BLaER1 treated with 17β-estradiol and CSF1 and Interleukin-3, amounts not matched to agents 10 nM and 100 nM (cell line): ENCODE data around the gene KIF17.
A peak's percentile ranks its signal among the peaks of the same experiment; 100 is the strongest.
"Not testable (repeated sequence)": the region's sequence is repeated elsewhere in the genome, so short reads cannot be mapped to it uniquely, and the experiment has no call there.

Experiments
- H3K27ac ChIP-seq, 11 experiments: shearing (Covaris generic); formaldehyde crosslinking; 2 replicates each; pipeline ENCODE4 v1.8.1; 2022
- H3K27me3 ChIP-seq, 11 experiments: shearing (Covaris generic); formaldehyde crosslinking; 2 replicates each; pipeline ENCODE4 v1.8.1; 2022
- H3K36me3 ChIP-seq, 11 experiments: shearing (Covaris generic); formaldehyde crosslinking; 2 replicates each; pipeline ENCODE4 v1.8.1; 2022
- H3K4me1 ChIP-seq, 10 experiments: shearing (Covaris generic); formaldehyde crosslinking; 2 replicates each; pipeline ENCODE4 v1.8.1; 2022
- H3K4me2 ChIP-seq, 11 experiments: shearing (Covaris generic); formaldehyde crosslinking; 2 replicates each; pipeline ENCODE4 v1.8.1; 2022
- H3K4me3 ChIP-seq, 10 experiments: shearing (Covaris generic); formaldehyde crosslinking; 2 replicates each; pipeline ENCODE4 v1.8.1; 2022
- H3K9ac ChIP-seq, 11 experiments: shearing (Covaris generic); formaldehyde crosslinking; 2 replicates each; pipeline ENCODE4 v1.8.1; 2022
- H3K9me3 ChIP-seq, 11 experiments: shearing (Covaris generic); formaldehyde crosslinking; replicated peaks in 1 of 11; 2 replicates each; pipeline ENCODE4 v1.8.1; 2022
- H4K20me1 ChIP-seq, 11 experiments: shearing (Covaris generic); formaldehyde crosslinking; 2 replicates each; pipeline ENCODE4 v1.8.1; 2022
- Cebpa-rat ChIP-seq, 11 experiments: shearing (Covaris generic); IDR thresholded peaks; 2 replicates each; pipeline ENCODE4 v1.8.1; 2022

Gene KIF17

DNA sequence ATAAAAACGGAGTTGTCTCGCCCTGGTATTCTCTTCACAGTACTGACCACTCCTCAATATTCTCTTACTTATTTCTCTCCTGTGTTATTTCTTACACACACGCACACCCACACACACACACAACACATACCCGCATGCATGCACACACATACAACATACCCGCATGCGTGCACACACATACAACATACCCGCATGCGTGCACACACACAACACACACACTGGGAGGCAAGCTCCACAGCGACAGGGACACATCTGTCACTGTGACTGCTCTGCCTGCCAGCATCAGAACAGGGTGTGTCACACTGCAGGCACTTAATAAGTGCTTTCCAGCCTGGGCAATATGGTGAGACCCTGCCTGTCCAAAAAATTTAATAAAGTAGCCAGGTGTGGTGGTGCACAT lies 35.8 kb downstream of the KIF17 start:
- peak overlapping the region in 3 of 11 experiments; percentile 35 to 51 (median 35); a peak in 4 of 22 replicates for H3K27ac ChIP-seq
- H3K4me3 ChIP-seq, result peak overlapping the region in 2 of 10 experiments; percentile 4 to 12; a peak in 2 of 20 replicates

DNA sequence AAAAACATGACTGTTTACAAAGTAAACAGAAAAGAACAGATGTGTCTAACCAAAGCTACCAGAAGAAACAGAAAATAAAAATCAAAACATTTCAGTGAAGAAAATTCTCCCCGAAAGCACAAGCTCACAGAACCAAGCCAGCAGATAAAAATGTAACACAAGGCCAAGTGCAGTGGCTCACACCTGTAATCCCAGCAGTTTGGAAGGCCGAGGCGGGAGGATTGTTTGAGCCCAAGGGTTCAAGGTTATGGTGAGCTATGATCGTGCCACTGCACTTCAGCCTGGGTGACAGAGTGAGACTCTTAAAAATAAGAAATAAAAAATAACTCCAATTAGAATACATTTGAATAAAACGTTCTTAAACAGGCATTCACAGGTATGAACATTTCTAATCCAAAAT lies 37.5 kb downstream of the KIF17 start:
- peaks cover 10 to 17% (median 13%) of the 10 kb centered on the region in 11 experiments for H3K9me3 ChIP-seq
- H3K36me3 ChIP-seq, result no peaks in the 10 kb centered on the region
- TF ChIP-seq Cebpa-rat (IDR thresholded peaks at IDR 0.05), result no peak

More for the DNA sequence above, 35.8 kb downstream of the KIF17 start:
- TF ChIP-seq Cebpa-rat (IDR thresholded peaks at IDR 0.05), result no peak
- H3K9me3 ChIP-seq, result peaks cover 10 to 14% (median 13%) of the 10 kb centered on the region in 11 experiments
- H4K20me1 ChIP-seq, result peaks cover 0 to 3% (median 0%) of the 10 kb centered on the region in 11 experiments; a peak in 1 of 22 replicates
- no peaks in the 10 kb centered on the region for H3K36me3 ChIP-seq
- H3K4me1 ChIP-seq, result peaks cover 42 to 73% (median 66%) of the 10 kb centered on the region in 10 experiments
- H3K27me3 ChIP-seq, result no peaks in the 10 kb centered on the region
- H3K4me2 ChIP-seq, result peak overlapping the region; percentile 69 to 87 (median 82)
- H3K9ac ChIP-seq, result peak overlapping the region in 4 of 11 experiments; percentile 10 to 56 (median 28); a peak in 3 of 22 replicates

DNA sequence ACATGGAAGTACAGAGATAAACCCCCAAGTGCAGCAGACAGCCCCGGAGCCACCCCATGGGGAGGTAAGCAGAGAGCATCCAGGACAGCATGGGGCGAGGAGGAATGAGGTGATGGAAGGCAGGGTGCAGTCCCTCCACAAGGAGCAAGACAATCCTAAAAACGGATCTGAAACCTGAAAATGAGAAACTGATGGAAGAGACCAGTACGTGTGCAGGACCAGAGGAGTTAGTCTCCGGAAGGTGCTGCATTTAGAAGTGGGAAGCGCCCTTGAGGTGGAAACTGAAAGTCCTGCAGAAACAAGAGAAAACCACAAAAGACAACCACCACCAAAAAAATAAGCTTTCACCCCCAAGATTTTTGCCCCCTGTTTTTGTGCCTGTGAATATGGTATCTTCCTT lies 39.2 kb downstream of the KIF17 start:
- Histone ChIP-seq H3K4me3 (peak overlapping the region in 2 of 10 experiments; percentile 17 to 29; a peak in 2 of 20 replicates), H3K36me3 (no peaks in the 10 kb centered on the region)

More for the DNA sequence above, 37.5 kb downstream of the KIF17 start:
- Histone ChIP-seq H3K4me3 (no peak overlapping the region), H3K4me1 (peaks cover 36 to 65% (median 55%) of the 10 kb centered on the region in 10 experiments), H3K9ac (no peak overlapping the region), H3K27ac (no peak overlapping the region), H3K4me2 (peak overlapping the region in 4 of 11 experiments; percentile 73 to 81 (median 79); a peak in 5 of 22 replicates), H3K27me3 (no peaks in the 10 kb centered on the region), H4K20me1 (peaks cover 0 to 3% (median 0%) of the 10 kb centered on the region in 11 experiments; a peak in 1 of 22 replicates)

DNA sequence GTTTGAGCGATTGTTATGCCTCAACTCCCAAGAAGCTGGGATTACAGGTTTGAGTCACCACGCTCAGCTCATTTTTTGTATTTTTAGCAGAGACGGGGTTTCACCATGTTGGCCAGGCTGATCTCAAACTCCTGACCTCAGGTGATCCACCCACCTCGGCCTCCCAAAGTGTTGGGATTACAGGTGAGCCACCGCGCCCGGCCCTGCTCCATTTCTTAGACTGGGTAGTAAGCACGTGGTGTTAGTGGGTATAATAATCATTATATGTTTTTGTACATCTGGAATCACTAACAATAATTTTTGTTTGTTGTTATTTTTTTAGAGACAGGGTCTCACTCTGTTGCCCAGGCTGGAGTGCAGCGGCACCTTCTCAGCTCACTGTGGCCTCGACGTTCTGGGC lies 44.2 kb downstream of the KIF17 start:
- H3K4me3 ChIP-seq, H3K9ac ChIP-seq, H4K20me1 ChIP-seq, H3K27me3 ChIP-seq, H3K4me2 ChIP-seq, H3K36me3 ChIP-seq, H3K4me1 ChIP-seq, H3K27ac ChIP-seq: not testable (repeated sequence)
- peaks cover 10 to 17% (median 13%) of the 10 kb centered on the region in 11 experiments for H3K9me3 ChIP-seq

More for the DNA sequence above, 39.2 kb downstream of the KIF17 start:
- Histone ChIP-seq H3K4me2 (peak overlapping the region; percentile 59 to 86 (median 78)), H3K4me1 (peaks cover 27 to 50% (median 44%) of the 10 kb centered on the region in 10 experiments), H3K9ac (peak overlapping the region in 3 of 11 experiments; percentile 2 to 34 (median 4); a peak in 1 of 22 replicates), H3K9me3 (peaks cover 10 to 17% (median 13%) of the 10 kb centered on the region in 11 experiments), H4K20me1 (0 out of 22 replicates have a peak, but pooled peaks cover 0 to 3% (median 0%) of the 10 kb centered on the region in 11 experiments), H3K27ac (peak overlapping the region in 4 of 11 experiments; percentile 24 to 44 (median 34); a peak in 4 of 22 replicates), H3K27me3 (no peaks in the 10 kb centered on the region)
- TF ChIP-seq Cebpa-rat (IDR thresholded peaks at IDR 0.05), result no peak

DNA sequence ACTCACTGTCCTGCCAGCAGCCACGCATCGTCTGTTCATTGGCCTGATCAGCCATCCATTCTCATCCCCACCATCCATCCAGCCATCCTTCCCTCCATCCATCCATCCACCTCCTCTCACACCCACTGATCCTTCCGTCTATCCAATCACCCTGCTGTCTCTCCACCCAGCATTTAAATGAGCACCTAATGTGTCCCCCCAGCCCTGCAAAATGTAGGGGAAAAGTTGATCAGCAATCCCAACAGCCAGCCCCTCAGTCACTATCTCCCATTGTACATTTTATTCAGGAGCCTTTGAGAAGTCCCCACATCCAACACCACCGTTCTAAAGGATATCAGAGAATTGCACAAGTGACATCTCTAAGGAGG lies 45.6 kb downstream of the KIF17 start:
- Histone ChIP-seq H3K4me1 (no peaks in the 10 kb centered on the region), H3K4me2 (no peak overlapping the region), H3K9me3 (peaks cover 0 to 7% (median 4%) of the 10 kb centered on the region in 11 experiments; a peak in 14 of 22 replicates), H3K27me3 (no peaks in the 10 kb centered on the region), H3K9ac (no peak overlapping the region), H4K20me1 (no peaks in the 10 kb centered on the region), H3K4me3 (no peak overlapping the region), H3K36me3 (no peaks in the 10 kb centered on the region), H3K27ac (no peak overlapping the region)
- no peak for TF ChIP-seq Cebpa-rat (IDR thresholded peaks at IDR 0.05)

DNA sequence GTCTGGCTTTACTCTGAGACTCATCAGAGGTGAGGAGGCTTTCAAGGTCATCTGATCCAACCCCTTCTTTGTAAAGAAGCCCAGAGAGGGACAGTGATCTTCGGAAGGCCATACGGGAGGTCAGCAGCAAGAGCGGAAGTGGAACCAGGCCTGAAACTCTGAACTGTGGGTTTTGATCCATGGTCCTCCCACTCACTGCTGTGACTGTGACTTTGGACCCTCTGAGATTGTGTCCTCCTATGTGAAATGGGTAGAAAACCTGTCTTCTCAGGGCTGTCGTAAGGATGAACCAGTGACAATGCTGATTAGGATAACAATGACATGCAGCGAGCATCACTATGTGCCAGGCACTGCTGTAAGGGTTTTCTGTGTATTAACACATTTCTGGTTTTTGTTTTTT lies 46.9 kb downstream of the KIF17 start:
- TF ChIP-seq Cebpa-rat (IDR thresholded peaks at IDR 0.05), result no peak
- H3K9ac ChIP-seq, result no peak overlapping the region
- H3K27ac ChIP-seq, result no peak overlapping the region
- peaks cover 0 to 9% (median 5%) of the 10 kb centered on the region in 11 experiments; a peak in 9 of 22 replicates for H3K9me3 ChIP-seq
- H3K4me2 ChIP-seq, result no peak overlapping the region
- no peaks in the 10 kb centered on the region for H3K36me3 ChIP-seq
- peaks cover 3 to 6% (median 4%) of the 10 kb centered on the region in 10 experiments; a peak in 18 of 20 replicates for H3K4me1 ChIP-seq
- no peak overlapping the region for H3K4me3 ChIP-seq
- no peaks in the 10 kb centered on the region for H3K27me3 ChIP-seq
- H4K20me1 ChIP-seq, result no peaks in the 10 kb centered on the region

DNA sequence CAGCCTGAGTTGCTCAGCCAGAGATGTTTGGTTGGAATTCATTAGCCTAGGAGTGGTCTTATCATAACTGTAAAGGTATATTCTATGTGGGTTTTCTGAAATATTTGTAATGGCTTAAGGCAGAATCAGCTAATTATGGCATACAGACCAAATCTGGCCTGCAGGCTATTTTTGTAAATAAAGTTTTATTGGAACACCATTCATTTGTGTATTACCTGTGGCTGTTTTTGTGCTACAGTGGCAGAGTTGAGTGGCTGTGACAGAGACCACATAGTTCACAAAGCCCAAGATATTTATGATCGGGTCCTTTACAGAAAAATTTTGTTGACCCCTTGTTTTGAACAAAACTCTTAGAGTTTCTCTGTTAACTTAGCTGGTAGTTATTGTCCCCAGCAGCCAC lies 49.2 kb downstream of the KIF17 start:
- H3K36me3 ChIP-seq, result no peaks in the 10 kb centered on the region
- no peaks in the 10 kb centered on the region for H4K20me1 ChIP-seq
- peaks cover 10 to 14% (median 11%) of the 10 kb centered on the region in 10 experiments; a peak in 19 of 20 replicates for H3K4me1 ChIP-seq
- no peak overlapping the region for H3K4me3 ChIP-seq
- H3K27ac ChIP-seq, result no peak overlapping the region
- H3K9ac ChIP-seq, result no peak overlapping the region
- peaks cover 0 to 9% (median 5%) of the 10 kb centered on the region in 11 experiments; a peak in 9 of 22 replicates for H3K9me3 ChIP-seq
- no peak for TF ChIP-seq Cebpa-rat (IDR thresholded peaks at IDR 0.05)
- no peaks in the 10 kb centered on the region for H3K27me3 ChIP-seq
- H3K4me2 ChIP-seq, result no peak overlapping the region

DNA sequence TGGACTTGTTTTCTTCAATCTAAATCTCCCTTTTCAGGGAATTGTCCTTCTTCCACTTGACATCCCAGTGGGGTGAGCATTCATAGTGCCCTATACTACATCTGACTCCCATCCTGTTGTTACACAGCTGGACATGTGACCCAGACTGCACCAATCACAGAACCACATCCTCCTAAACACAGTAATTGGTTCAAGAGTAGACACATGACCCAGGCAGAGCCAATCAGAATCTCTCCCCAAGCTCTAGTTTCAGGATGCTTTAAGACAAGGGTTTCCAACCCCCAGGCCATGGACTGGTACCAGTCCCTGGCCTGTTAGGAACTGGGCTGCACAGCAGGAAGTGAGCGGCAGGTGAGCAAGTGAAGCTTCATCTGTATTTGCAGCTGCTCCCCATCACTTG lies 51.0 kb downstream of the KIF17 start:
- Histone ChIP-seq H3K4me1 (peaks cover 17 to 23% (median 19%) of the 10 kb centered on the region in 10 experiments), H3K9me3 (peaks cover 0 to 9% (median 5%) of the 10 kb centered on the region in 11 experiments; a peak in 9 of 22 replicates), H4K20me1 (no peaks in the 10 kb centered on the region), H3K27ac (no peak overlapping the region), H3K4me2 (no peak overlapping the region), H3K9ac (no peak overlapping the region), H3K4me3 (no peak overlapping the region), H3K27me3 (no peaks in the 10 kb centered on the region), H3K36me3 (no peaks in the 10 kb centered on the region)
- TF ChIP-seq Cebpa-rat (IDR thresholded peaks at IDR 0.05), result no peak

DNA sequence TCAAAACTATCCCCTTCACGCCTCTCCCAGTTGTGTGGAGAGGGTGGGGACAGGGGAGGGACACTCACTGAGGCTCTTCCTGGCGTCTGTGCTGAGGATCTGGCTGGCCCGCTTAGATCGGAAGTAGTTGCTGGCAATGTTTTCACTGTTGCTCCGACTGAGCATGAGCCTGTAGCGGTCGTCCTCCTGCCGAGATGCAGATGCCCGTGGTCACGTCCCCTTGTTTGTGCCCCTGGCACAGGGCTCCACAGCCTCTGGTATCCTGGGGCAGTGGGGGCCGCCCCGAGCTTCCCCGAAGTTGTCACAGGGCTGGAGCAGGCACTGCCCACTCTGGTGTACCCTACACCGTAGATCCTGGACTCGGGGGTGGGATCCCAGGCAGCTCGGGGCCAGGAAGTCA lies 51.7 kb downstream of the KIF17 start:
- Histone ChIP-seq H3K36me3 (no peaks in the 10 kb centered on the region), H3K9ac (peak overlapping the region in 5 of 11 experiments; percentile 19 to 42 (median 24); a peak in 4 of 22 replicates), H3K27ac (peak overlapping the region in 8 of 11 experiments; percentile 3 to 61 (median 46); a peak in 12 of 22 replicates), H3K4me2 (peak overlapping the region; percentile 5 to 74 (median 44); a peak in 14 of 22 replicates), H4K20me1 (no peaks in the 10 kb centered on the region), H3K27me3 (no peaks in the 10 kb centered on the region), H3K4me3 (no peak overlapping the region), H3K4me1 (peaks cover 18 to 24% (median 20%) of the 10 kb centered on the region in 10 experiments), H3K9me3 (peaks cover 0 to 9% (median 5%) of the 10 kb centered on the region in 11 experiments; a peak in 9 of 22 replicates)
- no peak for TF ChIP-seq Cebpa-rat (IDR thresholded peaks at IDR 0.05)
